ENCODE results near the gene OR52N5. TPM values are rescaled to one million over a fixed set of nuclear protein-coding genes. Genes with fewer than 3 reads are reported as not detected.

OR52N5 gene
- not detected for total RNA-seq

- intact Hi-C loops (cut with micrococcal nuclease) = no loop called here
- POLR2A ChIA-PET = no interaction called here
- peaks cover 9% of the 10 kb centered on the region for H3K27me3 Mint-ChIP-seq
- H3K27ac Mint-ChIP-seq = no peak within 1 kb of the TSS
- DNase-seq = no peak
- CTCF ChIA-PET = no interaction called here
- peaks cover 4% of the 10 kb centered on the region for H3K4me1 Mint-ChIP-seq (ENCODE audit: low read depth)
- no peaks in the 10 kb centered on the region for H3K9me3 Mint-ChIP-seq
- no peak within 1 kb of the TSS for H3K4me3 Mint-ChIP-seq
- peaks cover 1% of the 10 kb centered on the region for H3K36me3 Mint-ChIP-seq
These were observed at the start of gene OR52N5 for GRCh38 chr11:5783255-5783654. TSS of gene OR52N5 (minus strand) at chr11:5783355. CDS start at chr11:5778634, 4,721 bp downstream.

GRCh38 chr11:5831196-5831829, 48.2 kb upstream of the OR52N5 start:
- no peaks in the 10 kb centered on the region for H3K4me1 Mint-ChIP-seq (ENCODE audit: low read depth)
- DNase-seq = no peak
- no peaks in the 10 kb centered on the region for H3K9me3 Mint-ChIP-seq
- no peak overlapping the region for H3K27ac Mint-ChIP-seq
- H3K4me3 Mint-ChIP-seq = no peak overlapping the region
- ChIA-PET CTCF (no interaction called here), POLR2A (no interaction called here)
- H3K27me3 Mint-ChIP-seq = no peaks in the 10 kb centered on the region
- intact Hi-C loops (cut with micrococcal nuclease) = no loop called here
- no peaks in the 10 kb centered on the region for H3K36me3 Mint-ChIP-seq

GRCh38 chr11:5818245-5818886, 35.2 kb upstream of the OR52N5 start:
- ChIA-PET CTCF (interaction anchor here (1.1 to 1.2 kb wide), 2 partner anchors 9 to 11 kb away, joined by 3 read pairs; no protein-coding TSS in a partner anchor), POLR2A (no interaction called here)
- intact Hi-C loops (cut with micrococcal nuclease) = loop anchor here (10.0 kb wide), 1 partner anchor 536 kb away; no protein-coding TSS in a partner anchor
- H3K36me3 Mint-ChIP-seq = no peaks in the 10 kb centered on the region
- H3K27ac Mint-ChIP-seq = no peak overlapping the region
- peaks cover 8% of the 10 kb centered on the region for H3K4me1 Mint-ChIP-seq (ENCODE audit: low read depth)
- no peaks in the 10 kb centered on the region for H3K27me3 Mint-ChIP-seq
- H3K4me3 Mint-ChIP-seq = peak overlapping the region; percentile 39
- DNase-seq = no peak
- H3K9me3 Mint-ChIP-seq = no peaks in the 10 kb centered on the region

GRCh38 chr11:5815534-5815933, 32.4 kb upstream of the OR52N5 start:
- H3K27me3 Mint-ChIP-seq = no peaks in the 10 kb centered on the region
- intact Hi-C loops (cut with micrococcal nuclease) = loop anchor here (10.0 kb wide), 1 partner anchor 539 kb away; no protein-coding TSS in a partner anchor
- H3K36me3 Mint-ChIP-seq = no peaks in the 10 kb centered on the region
- no peaks in the 10 kb centered on the region for H3K9me3 Mint-ChIP-seq
- DNase-seq = no peak
- CTCF ChIA-PET = no interaction called here
- H3K27ac Mint-ChIP-seq = no peak overlapping the region
- peaks cover 8% of the 10 kb centered on the region for H3K4me1 Mint-ChIP-seq (ENCODE audit: low read depth)
- no peak overlapping the region for H3K4me3 Mint-ChIP-seq
- POLR2A ChIA-PET = no interaction called here

DNA sequence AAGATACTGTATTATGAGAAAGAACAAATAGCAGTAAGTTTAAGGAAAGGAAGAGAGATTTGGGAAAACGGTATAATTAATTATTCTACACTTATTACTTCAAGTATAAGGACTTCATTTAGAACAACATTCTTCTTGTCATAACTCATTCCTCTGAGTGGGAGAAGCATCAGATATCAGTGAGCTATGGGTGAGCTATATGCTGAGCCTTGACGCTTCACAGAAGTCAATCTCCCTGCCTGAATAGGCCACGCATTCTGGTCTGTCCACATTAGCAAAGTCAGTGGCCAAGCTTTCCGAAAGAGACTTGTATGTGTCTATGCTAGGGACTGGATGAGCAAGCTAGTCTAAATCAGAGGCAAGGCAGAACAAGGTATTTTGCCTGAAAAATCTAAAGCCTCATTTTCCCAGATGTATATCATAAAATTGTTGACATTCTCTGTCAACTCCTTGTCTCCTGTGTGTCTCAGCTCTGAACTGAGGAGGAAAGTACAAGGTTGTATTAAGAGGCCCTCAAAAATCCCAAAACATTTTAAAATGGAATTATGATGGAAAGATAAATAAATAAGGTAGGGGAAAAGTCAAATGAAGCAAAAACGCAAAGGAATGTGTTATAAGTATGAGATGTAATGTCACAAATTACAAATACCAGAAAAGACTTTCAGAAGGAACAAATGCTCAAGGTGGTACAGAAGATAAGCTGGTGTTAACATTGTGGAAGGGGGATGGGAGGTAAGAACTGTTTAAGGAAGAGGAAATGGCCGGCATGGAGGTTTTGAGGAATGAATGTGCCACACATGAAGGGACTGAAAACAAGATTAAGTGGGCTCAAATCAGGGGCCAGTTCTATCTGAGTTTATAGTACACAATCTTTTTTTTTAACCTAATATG, 27.0 kb upstream of the OR52N5 start:
- Mint-ChIP-seq H3K4me1 (ENCODE audit: low read depth) (peaks cover 5% of the 10 kb centered on the region), H3K36me3 (no peaks in the 10 kb centered on the region), H3K4me3 (no peak overlapping the region), H3K27ac (no peak overlapping the region), H3K9me3 (no peaks in the 10 kb centered on the region), H3K27me3 (peaks cover 8% of the 10 kb centered on the region)
- ChIA-PET POLR2A (no interaction called here), CTCF (interaction anchor here (0.5 to 2.7 kb wide), 9 partner anchors 8 to 686 kb away, joined by 3 to 18 read pairs (median 3); no protein-coding TSS in a partner anchor)
- DNase-seq = no peak
- intact Hi-C loops (cut with micrococcal nuclease) = loop anchor here (5.0 to 10.0 kb wide), 2 partner anchors 82 to 545 kb away; partner anchors contain the start of gene OR52E5

GRCh38 chr11:5809122-5809519, 26.0 kb upstream of the OR52N5 start:
- intact Hi-C loops (cut with micrococcal nuclease) = loop anchor here (5.0 kb wide), 1 partner anchor 83 kb away; the partner anchor contains the start of gene OR52E5
- ChIA-PET POLR2A (interaction anchor here (1.0 kb wide), 1 partner anchor 124 kb away, joined by 4 read pairs; the partner anchor contains the start of gene TRIM5), CTCF (interaction anchor here (0.6 to 2.7 kb wide), 12 partner anchors 9 to 638 kb away, joined by 3 to 18 read pairs (median 3); partner anchors contain the start of gene TRIM5)
- Mint-ChIP-seq H3K4me3 (peak overlapping the region; percentile 85), H3K36me3 (no peaks in the 10 kb centered on the region), H3K9me3 (peaks cover 5% of the 10 kb centered on the region), H3K4me1 (ENCODE audit: low read depth) (peaks cover 5% of the 10 kb centered on the region), H3K27ac (peak overlapping the region; percentile 49), H3K27me3 (peaks cover 8% of the 10 kb centered on the region)
- DNase-seq = peak; percentile 33

DNA sequence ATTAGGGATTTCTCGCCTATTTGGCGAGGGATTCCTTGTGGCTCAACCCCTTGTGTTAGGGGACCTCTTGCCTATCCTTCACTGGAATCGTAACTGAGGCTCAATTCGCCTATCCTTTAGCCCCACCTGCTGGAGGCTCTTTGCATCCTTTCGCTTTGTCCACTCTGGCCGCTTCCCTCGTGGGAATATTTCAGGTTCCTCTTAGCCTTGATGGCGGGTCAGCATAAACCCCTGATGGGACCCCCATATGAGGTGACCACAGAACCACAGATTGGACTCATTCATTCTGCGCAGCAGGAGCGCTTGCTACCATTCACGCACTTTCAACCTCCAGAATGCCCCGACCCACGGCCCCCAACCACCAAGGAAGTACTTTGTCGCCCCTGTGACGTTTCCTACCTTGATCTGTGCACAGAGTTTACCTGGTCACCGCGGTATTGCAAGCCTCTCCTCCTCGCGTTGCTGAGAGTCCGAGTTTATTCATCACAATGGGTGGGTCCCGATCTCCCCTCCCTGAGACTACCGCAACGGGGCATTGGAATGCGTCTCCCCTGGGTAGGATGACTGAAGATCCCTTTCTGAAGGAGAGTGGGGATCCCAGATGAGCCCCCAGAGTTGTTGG, 25.5 kb upstream of the OR52N5 start, which contains the start of gene OR52N2:
Gene OR52N2, plus strand, starts transcription at position 425 of the 622 bp plus-strand sequence. CDS start 11,412 bp downstream, outside the sequence.
- peaks cover 5% of the 10 kb centered on the region for H3K4me1 Mint-ChIP-seq (ENCODE audit: low read depth)
- intact Hi-C loops (cut with micrococcal nuclease) = loop anchor here (1.0 to 5.0 kb wide), 6 partner anchors 84 to 684 kb away; partner anchors contain the start of gene OR52E5
- peak; percentile 82 for DNase-seq
- H3K27ac Mint-ChIP-seq = peak within 1 kb of the TSS; percentile 49
- CTCF ChIA-PET = interaction anchor here (0.6 to 2.7 kb wide), 8 partner anchors 16 to 334 kb away, joined by 3 to 18 read pairs (median 4); partner anchors contain the start of gene TRIM5
- POLR2A ChIA-PET = interaction anchor here (1.0 kb wide), 1 partner anchor 124 kb away, joined by 4 read pairs; the partner anchor contains the start of gene TRIM5
- peaks cover 8% of the 10 kb centered on the region for H3K27me3 Mint-ChIP-seq
- H3K4me3 Mint-ChIP-seq = peak within 1 kb of the TSS; percentile 85
- H3K9me3 Mint-ChIP-seq = peaks cover 6% of the 10 kb centered on the region
- no peaks in the 10 kb centered on the region for H3K36me3 Mint-ChIP-seq

- H3K4me3 Mint-ChIP-seq = no peak overlapping the region
- intact Hi-C loops (cut with micrococcal nuclease) = loop anchor here (5.0 kb wide), 1 partner anchor 85 kb away; the partner anchor contains the start of gene OR52E5
- CTCF ChIA-PET = interaction anchor here (0.6 to 1.6 kb wide), 10 partner anchors 11 to 1171 kb away, joined by 3 to 9 read pairs (median 4); partner anchors contain the start of genes OR51D1, TRIM5 and TRIM6
- peaks cover 8% of the 10 kb centered on the region for H3K27me3 Mint-ChIP-seq
- DNase-seq = no peak
- H3K9me3 Mint-ChIP-seq = peaks cover 6% of the 10 kb centered on the region
- H3K4me1 Mint-ChIP-seq (ENCODE audit: low read depth) = peaks cover 5% of the 10 kb centered on the region
- H3K36me3 Mint-ChIP-seq = no peaks in the 10 kb centered on the region
- H3K27ac Mint-ChIP-seq = no peak overlapping the region
- POLR2A ChIA-PET = no interaction called here
These were observed 24.4 kb upstream of the OR52N5 start for GRCh38 chr11:5807580-5807979.

DNA sequence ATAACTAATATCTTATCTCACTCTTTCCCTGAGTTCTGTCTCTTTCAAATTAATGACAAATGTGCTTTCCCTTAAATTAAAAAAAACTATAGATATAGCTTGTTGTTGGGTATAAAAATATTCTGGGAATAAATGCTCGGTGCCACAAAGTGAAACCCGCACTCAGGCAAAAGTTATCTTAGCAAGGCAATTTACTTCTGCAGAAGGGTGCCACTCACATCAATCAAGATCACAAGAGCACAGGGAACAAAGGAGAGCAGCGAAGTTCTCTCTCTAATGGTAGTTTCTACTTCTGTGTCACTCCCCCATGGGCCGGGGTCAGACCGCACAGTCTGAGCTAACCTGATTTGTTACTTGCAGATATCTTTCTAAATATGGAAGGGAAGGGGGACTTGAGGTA, 20.8 kb upstream of the OR52N5 start:
- Mint-ChIP-seq H3K4me1 (ENCODE audit: low read depth) (peaks cover under 1% of the 10 kb centered on the region), H3K36me3 (no peaks in the 10 kb centered on the region), H3K27ac (no peak overlapping the region), H3K4me3 (no peak overlapping the region), H3K27me3 (peaks cover 2% of the 10 kb centered on the region), H3K9me3 (peaks cover 6% of the 10 kb centered on the region)
- intact Hi-C loops (cut with micrococcal nuclease) = no loop called here
- POLR2A ChIA-PET = no interaction called here
- no peak for DNase-seq
- CTCF ChIA-PET = no interaction called here

DNA sequence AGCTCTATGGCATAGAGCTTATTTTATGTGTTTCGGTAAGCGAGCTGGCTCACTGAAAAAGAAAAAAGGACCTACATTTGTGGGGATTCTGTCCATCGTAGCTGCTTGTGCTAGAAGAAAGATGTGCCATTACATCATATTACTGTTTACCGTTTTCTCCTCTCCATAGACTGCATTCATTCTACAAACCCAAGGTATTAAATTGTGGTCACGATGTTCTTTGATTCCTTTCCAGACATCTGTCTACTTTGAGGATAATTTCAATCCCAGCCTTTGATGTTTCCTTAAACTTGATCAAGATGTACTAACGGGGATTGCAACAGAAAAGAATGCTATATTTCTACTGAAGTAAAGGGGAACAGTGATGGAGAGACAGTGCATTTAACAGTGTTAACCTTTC, 13.4 kb upstream of the OR52N5 start:
- Mint-ChIP-seq H3K27me3 (peaks cover 13% of the 10 kb centered on the region), H3K9me3 (no peaks in the 10 kb centered on the region), H3K4me1 (ENCODE audit: low read depth) (no peaks in the 10 kb centered on the region), H3K27ac (no peak overlapping the region), H3K4me3 (no peak overlapping the region), H3K36me3 (no peaks in the 10 kb centered on the region)
- ChIA-PET CTCF (interaction anchor here (0.6 to 0.7 kb wide), 2 partner anchors 190 to 1337 kb away, joined by 3 to 4 read pairs; no protein-coding TSS in a partner anchor), POLR2A (interaction anchor here (0.6 kb wide), 1 partner anchor 36 kb away, joined by 3 read pairs; a partner anchor contains a TSS)
- no peak for DNase-seq
- intact Hi-C loops (cut with micrococcal nuclease) = no loop called here

DNA sequence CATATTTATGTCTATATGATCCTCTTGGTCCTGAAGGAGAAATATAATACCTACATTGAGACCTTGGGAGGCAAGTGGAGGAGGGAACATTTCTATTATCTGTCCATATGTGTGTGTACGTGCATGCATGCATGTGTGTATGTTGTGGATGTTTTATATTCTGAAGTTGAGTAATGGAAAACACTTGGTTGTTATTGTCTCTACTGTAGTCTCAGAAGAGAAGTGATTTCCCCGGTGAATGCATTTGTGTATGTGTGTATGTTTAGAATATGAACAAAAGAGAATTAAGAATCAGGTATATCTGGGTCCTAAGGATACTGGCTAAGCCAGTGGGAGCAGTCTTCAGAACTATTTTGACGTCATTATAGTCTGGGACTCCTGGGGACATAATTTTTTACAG, 8.0 kb upstream of the OR52N5 start, which contains the start of gene OR52N1:
Gene OR52N1, minus strand, starts transcription at position 101 of the 400 bp plus-strand sequence. CDS start 2,449 bp downstream, outside the sequence.
- H3K4me1 Mint-ChIP-seq (ENCODE audit: low read depth) = no peaks in the 10 kb centered on the region
- H3K4me3 Mint-ChIP-seq = no peak within 1 kb of the TSS
- DNase-seq = no peak
- peaks cover 5% of the 10 kb centered on the region for H3K27me3 Mint-ChIP-seq
- H3K36me3 Mint-ChIP-seq = no peaks in the 10 kb centered on the region
- H3K27ac Mint-ChIP-seq = no peak within 1 kb of the TSS
- no peaks in the 10 kb centered on the region for H3K9me3 Mint-ChIP-seq
- CTCF ChIA-PET = no interaction called here
- intact Hi-C loops (cut with micrococcal nuclease) = no loop called here
- POLR2A ChIA-PET = no interaction called here

Measured in activated CD4-positive, alpha-beta memory T cell treated with anti-CD3 and anti-CD28 coated beads for 36 hours (primary cell).